DMS153 treated with DMSO at 0.1 percent for 48 hours (cell line): Measurements from ENCODE around the gene MRFAP1L1.
"Not testable (repeated sequence)": the region's sequence is repeated elsewhere in the genome, so short reads cannot be mapped to it uniquely, and the experiment has no call there.

Experiments
- DNase-seq: peaks from one replicate; lab custom pipeline; 2025; ENCODE audit not compliant: unreplicated experiment; lab: John Stamatoyannopoulos, UW

Gene MRFAP1L1

GRCh38 chr4:6689506-6689960 lies 20.1 kb downstream of the MRFAP1L1 start:
- no peak for DNase-seq

- peak; percentile 11 for DNase-seq
These were observed 20.7 kb downstream of the MRFAP1L1 start for GRCh38 chr4:6688879-6689505.

- DNase-seq = no peak
These were observed 21.5 kb downstream of the MRFAP1L1 start for GRCh38 chr4:6687947-6688878.

DNA sequence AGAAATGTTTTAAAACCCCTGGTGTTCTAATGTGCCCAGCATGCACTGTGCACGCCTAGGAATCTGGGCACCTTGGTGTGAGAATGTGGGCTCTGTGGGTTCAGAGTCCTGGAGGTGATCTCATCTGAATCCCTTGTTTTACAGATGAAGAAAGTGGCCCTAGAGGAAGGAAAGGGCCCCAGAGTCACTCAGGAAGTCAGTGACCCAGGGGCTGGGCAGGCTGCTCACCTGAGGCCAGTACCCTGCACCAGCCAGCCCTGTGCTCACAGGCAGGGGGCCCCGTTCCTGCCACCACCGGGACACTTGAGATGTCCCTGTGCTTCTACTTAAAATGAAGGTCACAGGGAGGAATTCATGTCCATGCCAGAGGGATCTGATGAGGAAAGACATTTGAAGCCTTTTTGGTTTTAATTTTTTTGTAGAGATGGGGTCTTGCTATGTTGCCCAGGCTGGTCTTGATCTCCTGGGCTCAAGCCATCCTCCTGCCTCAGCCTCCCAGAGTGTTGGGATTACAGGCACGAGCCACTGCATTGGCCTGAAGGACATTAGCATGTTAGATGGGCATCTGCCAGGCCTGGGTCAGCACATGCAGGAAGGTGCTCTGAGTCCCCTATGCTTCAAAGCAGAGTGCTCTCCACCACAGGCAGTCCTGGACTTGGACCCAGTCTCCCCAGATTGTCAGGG lies 23.4 kb downstream of the MRFAP1L1 start:
- DNase-seq = no peak

DNA sequence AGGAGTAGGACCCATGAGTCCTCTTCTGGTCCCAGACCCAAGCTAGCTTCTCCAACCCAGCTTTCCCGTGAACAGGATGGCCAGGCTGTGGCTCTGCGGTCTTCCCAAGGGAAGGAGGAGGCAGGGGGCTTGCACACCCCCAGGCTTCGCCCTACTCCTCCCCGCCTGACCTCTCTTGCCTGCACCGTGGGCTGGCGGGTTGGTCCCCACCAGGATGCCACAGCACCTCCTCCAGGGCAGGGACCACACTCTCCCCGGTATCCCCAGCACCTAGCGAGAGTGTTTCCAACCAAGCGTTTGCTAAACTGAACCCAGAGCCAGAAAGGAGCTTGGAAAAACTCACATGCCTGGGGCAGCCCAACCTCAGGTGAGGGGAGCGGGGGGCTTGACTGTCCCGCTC lies 25.0 kb downstream of the MRFAP1L1 start:
- DNase-seq = no peak

DNA sequence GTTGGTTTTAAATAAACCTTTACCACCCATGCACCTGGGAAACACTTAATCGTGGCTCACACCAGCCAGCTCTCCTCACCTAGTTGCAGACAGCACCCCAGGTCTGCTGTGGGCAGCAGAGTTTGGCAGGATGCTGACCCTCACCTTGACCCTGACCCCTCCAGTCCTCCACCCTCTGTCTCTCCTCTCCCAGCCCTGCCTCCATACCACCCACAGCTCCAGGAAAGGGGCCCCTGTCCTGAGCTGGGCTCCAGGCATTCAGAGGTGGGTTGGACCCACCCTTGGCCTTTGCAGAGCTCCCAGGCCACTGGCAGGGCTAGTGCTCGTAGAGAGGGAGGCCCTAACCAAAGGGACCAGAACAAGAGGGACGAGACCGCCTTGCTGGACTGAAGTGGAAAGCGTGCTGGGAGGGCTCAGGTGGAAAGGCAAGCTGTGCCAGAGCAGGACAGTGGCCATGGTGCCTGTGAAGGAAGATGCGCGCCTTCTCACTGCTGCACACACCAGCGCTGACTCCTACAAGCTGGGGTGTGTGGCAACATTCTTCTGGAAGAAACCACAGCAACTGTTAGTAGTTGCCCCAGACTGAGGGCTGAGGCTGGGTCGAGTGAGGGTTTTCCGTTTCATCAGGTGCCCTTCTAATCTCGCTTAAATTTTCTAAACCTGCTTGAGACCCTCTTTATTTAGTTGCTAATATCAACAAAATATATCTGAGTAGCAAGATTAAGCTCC lies 26.6 kb downstream of the MRFAP1L1 start:
- no peak for DNase-seq

DNA sequence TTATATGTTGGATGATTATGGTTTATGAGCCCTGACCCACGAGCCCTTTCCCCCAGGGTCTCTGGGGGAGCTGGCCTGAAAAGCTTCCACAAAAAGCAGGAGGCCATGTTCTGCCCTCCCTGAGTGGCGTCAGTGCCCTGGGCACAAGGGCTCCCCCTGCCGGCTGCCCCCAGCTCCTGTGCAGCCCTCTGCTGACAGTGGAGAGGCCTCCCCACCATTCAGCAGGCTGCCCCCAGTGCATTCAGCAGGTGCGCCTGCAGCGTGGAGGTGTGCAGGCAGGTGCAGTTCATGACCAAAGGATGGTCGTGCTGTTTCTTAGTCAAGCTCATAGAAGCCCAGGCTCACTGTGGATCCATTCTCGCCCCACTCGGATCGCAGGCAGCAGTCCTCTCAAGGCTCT lies 28.5 kb downstream of the MRFAP1L1 start:
- no peak for DNase-seq

DNA sequence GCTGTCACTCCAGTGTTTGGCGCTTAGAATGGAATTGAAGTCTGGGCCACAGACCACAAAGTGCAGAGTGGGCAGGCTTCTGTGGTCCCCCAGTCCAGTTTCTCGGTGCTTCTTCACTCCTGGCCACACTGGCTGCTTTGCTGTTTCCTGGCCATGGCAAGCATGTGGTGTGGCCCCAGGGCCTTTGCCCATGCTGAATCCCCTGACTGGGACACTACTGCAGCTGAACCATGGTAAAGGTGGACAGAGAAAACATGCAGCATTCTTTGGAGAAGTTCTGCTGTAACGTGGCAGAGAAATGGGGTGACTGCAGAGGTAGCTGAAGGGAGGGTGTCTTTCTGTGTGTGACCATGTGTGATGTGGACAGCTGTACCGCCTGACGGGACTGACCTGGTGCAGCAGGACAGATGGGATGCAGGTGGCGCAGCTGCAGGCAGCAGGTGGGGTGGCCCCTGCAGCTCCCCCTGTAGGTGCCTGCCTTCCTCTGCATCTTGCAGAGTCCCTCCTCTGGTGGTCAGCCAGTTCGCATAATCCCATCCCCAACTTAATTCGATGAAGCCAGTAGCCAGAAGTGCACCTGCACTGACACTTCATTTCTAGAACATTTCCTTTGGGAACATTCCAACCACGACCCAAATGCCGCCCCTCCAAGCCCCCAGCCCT lies 29.2 kb downstream of the MRFAP1L1 start:
- no peak for DNase-seq

- DNase-seq = no peak
These were observed 32.7 kb downstream of the MRFAP1L1 start for GRCh38 chr4:6676722-6677558.

DNA sequence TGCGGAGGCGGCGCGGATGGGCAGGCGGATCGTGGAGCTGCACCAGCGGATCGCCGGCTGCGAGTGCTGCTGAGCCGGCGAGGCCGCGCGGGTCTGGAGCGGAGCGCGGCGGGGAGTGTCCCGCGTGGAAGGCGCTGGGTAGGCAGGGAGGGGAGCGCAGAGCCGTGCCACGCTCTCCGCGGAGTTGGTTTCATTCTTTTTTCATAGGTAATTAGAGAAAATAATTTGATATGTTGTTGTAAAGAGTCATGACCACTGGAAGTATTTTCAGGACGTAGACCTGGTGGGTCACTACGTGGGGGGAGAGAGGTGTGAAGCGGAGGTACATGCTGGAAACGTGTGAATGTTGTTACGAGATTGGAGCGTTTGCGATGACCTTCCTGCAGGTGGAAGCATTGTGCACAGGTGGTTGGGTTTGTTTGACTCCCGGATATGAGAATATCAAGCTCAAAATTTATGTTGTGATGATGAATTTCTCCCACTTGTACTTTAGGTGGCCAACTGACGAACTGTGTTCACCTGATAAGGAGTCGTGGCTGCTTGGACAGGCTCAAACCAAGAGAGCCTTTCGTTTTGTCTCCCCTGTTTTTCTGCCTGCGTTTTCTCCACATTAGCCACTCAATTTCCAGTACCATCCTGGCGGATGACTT lies 35.0 kb downstream of the MRFAP1L1 start:
- DNase-seq = no peak

DNA sequence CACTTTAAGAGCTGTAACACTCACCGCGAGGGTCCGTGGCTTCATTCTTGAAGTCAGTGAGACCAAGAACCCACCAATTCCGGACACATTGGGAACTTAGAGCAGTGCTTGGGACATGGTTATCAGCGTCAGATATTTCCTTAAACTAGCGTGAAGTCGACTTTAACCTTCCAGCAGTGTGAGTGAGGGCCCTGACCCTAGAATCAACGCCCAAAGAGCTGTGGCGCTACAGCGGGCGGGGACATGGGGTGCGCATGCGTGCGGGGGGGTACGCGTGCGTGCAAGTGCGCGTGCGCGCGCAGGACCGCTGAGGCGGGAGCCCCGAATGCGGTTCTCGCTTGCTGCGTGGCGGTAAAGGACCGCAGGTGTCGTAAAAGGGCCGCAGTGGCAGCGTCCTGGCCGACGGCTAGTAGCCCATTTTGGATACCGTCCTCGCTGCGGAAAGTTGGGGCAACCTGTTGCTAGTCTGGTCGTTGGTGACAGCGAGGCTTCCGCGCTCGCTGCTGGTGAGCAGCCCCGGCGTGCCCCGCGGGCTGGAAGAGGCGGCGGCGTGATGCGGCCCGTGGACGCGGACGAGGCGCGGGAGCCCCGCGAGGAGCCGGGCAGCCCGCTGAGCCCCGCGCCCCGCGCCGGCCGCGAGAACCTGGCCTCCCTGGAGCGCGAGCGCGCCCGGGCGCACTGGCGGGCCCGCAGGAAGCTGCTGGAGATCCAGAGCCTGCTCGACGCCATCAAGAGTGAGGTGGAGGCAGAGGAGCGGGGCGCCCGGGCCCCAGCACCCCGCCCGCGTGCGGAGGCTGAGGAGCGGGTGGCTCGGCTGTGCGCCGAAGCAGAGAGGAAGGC lies 35.8 kb downstream of the MRFAP1L1 start:
- peak; percentile 44 for DNase-seq

- not testable (repeated sequence) for DNase-seq
These were observed 36.4 kb downstream of the MRFAP1L1 start for GRCh38 chr4:6673191-6673659.

DNA sequence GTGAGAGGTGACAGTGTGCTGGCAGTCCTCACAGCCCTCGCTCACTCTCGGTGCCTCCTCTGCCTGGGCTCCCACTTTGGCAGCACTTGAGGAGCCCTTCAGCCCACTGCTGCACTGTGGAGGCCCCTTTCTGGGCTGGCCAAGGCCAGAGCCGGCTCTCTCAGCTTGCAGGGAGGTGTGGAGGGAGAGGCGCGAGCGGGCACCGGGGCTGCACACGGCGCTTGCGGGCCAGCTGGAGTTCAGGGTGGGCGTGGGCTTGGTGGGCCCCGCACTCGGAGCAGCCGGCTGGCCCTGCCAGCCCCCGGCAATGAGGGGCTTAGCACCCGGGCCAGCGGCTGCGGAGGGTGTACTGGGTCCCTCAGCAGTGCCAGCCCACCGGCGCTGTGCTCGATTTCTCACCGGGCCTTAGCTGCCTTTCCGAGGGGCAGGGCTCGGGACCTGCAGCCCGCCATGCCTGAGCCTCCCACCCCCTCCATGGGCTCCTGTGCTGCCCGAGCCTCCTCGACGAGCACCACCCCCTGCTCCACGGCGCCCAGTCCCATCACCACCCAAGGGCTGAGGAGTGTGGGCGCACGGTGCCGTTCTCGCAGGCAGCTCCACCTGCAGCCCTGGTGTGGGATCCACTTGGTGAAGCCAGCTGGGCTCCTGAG lies 37.0 kb downstream of the MRFAP1L1 start:
- not testable (repeated sequence) for DNase-seq

- no peak for DNase-seq
These were observed 37.5 kb downstream of the MRFAP1L1 start for GRCh38 chr4:6672131-6672530.

GRCh38 chr4:6671648-6672047 lies 38.0 kb downstream of the MRFAP1L1 start:
- DNase-seq = no peak

- DNase-seq = no peak
These were observed 41.3 kb downstream of the MRFAP1L1 start for GRCh38 chr4:6668391-6668790.

GRCh38 chr4:6665320-6665654 lies 44.4 kb downstream of the MRFAP1L1 start:
- DNase-seq = no peak
